GM12878 (cell line): ENCODE results near the gene SYDE2. TPM values are rescaled to one million over a fixed set of nuclear protein-coding genes. Genes with fewer than 3 reads are reported as not detected.

Experiments
- ATAC-seq: fragments of 200-7000 bp; cut with Tn5 transposase; 3 replicates; pipeline ENCODE4 v1.9.1; 2020; ENCODE audit warnings: mild to moderate bottlenecking, moderate library complexity
- BruUV-seq: library from RNA; stranded (reverse); fragments of 400-500 nt; replicated peaks from 2 replicates; lab custom pipeline; 2021; lab: Mats Ljungman, UMichigan
- CTCF ChIA-PET: fragments of 300-600 bp; sonication (Branson Sonifier 250); formaldehyde crosslinking; extraction: SDS; loops from one replicate; lab custom pipeline; 2021; ENCODE audit warnings: inconsistent platforms; lab: Yijun Ruan, JAX
- POLR2A ChIA-PET: fragments of 350-600 bp; formaldehyde crosslinking; extraction: SDS; loops from one replicate; lab custom pipeline; 2021; ENCODE audit warnings: inconsistent platforms; lab: Charles Lee
- RAD21 ChIA-PET: fragments of 300-600 bp; sonication (Branson Sonifier 250); formaldehyde crosslinking; loops from one replicate; lab custom pipeline; 2023; ENCODE audit warnings: antibody characterized with exemption; ENCODE audit not compliant: unreplicated experiment; lab: Charles Lee
- SMC1A ChIA-PET: fragments of 300-600 bp; sonication (Branson Sonifier 250); formaldehyde crosslinking; loops from one replicate; lab custom pipeline; 2023; ENCODE audit not compliant: unreplicated experiment, uncharacterized antibody; lab: Charles Lee
- DNase-seq: peaks from one replicate; pipeline ENCODE4 v3.0.0-alpha.2; 2011; ENCODE audit warnings: low read depth, low spot score
- FAIRE-seq: peaks from 3 replicates; lab custom pipeline; 2011; peaks lifted over from hg19 to GRCh38; lab: Jason Lieb, UNC
- H2AFZ ChIP-seq: 2 replicates; pipeline ENCODE4 v1.6.0; 2011; ENCODE audit warnings: low read depth, low read length, control low read depth; ENCODE audit not compliant: control insufficient read depth
- H3K27ac ChIP-seq: 2 replicates; pipeline ENCODE4 v1.5.1; 2011; ENCODE audit warnings: control low read depth; ENCODE audit not compliant: control insufficient read depth, insufficient read depth
- H3K27me3 ChIP-seq, 2 experiments: replicated peaks in 1 of 2; 2 replicates each; pipeline versions ENCODE4 v1.6.0 to v1.6.1; 2011; ENCODE audit warnings: low read length in 1 of 2; ENCODE audit not compliant: control insufficient read depth in 2 of 2, insufficient read depth in 2 of 2
- H3K36me3 ChIP-seq, 2 experiments: 2 replicates each; pipeline ENCODE4 v1.5.1; 2011; ENCODE audit warnings: low read length in 1 of 2; ENCODE audit not compliant: control insufficient read depth in 2 of 2, insufficient read depth in 2 of 2
- H3K4me1 ChIP-seq: 2 replicates; pipeline ENCODE4 v1.6.1; 2011; ENCODE audit warnings: mild to moderate bottlenecking, low read length, moderate library complexity, mixed read lengths; ENCODE audit not compliant: control insufficient read depth, insufficient read depth
- H3K4me2 ChIP-seq: 2 replicates; pipeline ENCODE4 v1.6.0; 2011; ENCODE audit warnings: control low read depth; ENCODE audit not compliant: control insufficient read depth, insufficient read depth
- H3K4me3 ChIP-seq: fragments of 200-600 bp; sonication (generic); 2 replicates; pipeline ENCODE4 v1.5.1; 2016
- H3K79me2 ChIP-seq: 2 replicates; pipeline ENCODE4 v1.6.0; 2011; ENCODE audit warnings: low read length; ENCODE audit not compliant: control insufficient read depth, insufficient read depth
- H3K9ac ChIP-seq: 2 replicates; pipeline ENCODE4 v1.8.0; 2011; ENCODE audit warnings: low read length, control low read depth, mixed read lengths; ENCODE audit not compliant: control insufficient read depth, insufficient read depth
- H3K9me3 ChIP-seq: replicated peaks from 3 replicates; pipeline ENCODE4 v1.5.1; 2011; ENCODE audit warnings: mild to moderate bottlenecking, low read length; ENCODE audit not compliant: control insufficient read depth, insufficient read depth
- H4K20me1 ChIP-seq: 2 replicates; pipeline ENCODE4 v1.6.0; 2011; ENCODE audit not compliant: control insufficient read depth, insufficient read depth
- BRCA1 ChIP-seq: IDR thresholded peaks from 2 replicates; pipeline ENCODE4 v1.6.1; 2011; ENCODE audit warnings: low read depth, low read length, improper control_type of control experiment
- CEBPZ ChIP-seq: fragments of 150-350 bp; IDR thresholded peaks from 2 replicates; pipeline ENCODE4 v1.6.1; 2016; ENCODE audit warnings: low read depth, low read length
- FOS ChIP-seq: IDR thresholded peaks from 3 replicates; pipeline ENCODE4 v1.6.1; 2011; ENCODE audit warnings: borderline replicate concordance; ENCODE audit not compliant: insufficient read length; ENCODE audit errors: extremely low read depth
- HDGF ChIP-seq: fragments of 450-650 bp; IDR thresholded peaks from 2 replicates; pipeline ENCODE4 v1.6.1; 2016; ENCODE audit warnings: antibody characterized with exemption
- JUND ChIP-seq: IDR thresholded peaks from 2 replicates; pipeline ENCODE4 v1.6.1; 2012; ENCODE audit warnings: low read depth, mild to moderate bottlenecking, low read length, improper control_type of control experiment, moderate library complexity
- KDM1A ChIP-seq: fragments of 200-600 bp; sonication (generic); IDR thresholded peaks from 2 replicates; pipeline ENCODE4 v1.6.1; 2016; ENCODE audit warnings: borderline replicate concordance
- LARP7 ChIP-seq: fragments of 450-650 bp; IDR thresholded peaks from 2 replicates; pipeline ENCODE4 v1.6.1; 2017; ENCODE audit warnings: mild to moderate bottlenecking
- MLLT1 ChIP-seq: fragments of 450-650 bp; IDR thresholded peaks from 2 replicates; pipeline ENCODE4 v1.6.1; 2016; ENCODE audit warnings: mild to moderate bottlenecking
- PAX8 ChIP-seq: fragments of 450-650 bp; IDR thresholded peaks from 2 replicates; pipeline ENCODE4 v1.6.1; 2017; ENCODE audit warnings: mild to moderate bottlenecking, moderate library complexity
- RCOR1 ChIP-seq: conservative IDR thresholded peaks from 2 replicates; pipeline ENCODE4 v1.6.1; 2012; ENCODE audit warnings: low read depth, low read length, improper control_type of control experiment
- RELA ChIP-seq: fragments of 450-650 bp; IDR thresholded peaks from 2 replicates; pipeline ENCODE4 v1.8.0; 2014; ENCODE audit warnings: borderline replicate concordance; ENCODE audit not compliant: partially characterized antibody
- RFX5 ChIP-seq: IDR thresholded peaks from 2 replicates; pipeline ENCODE4 v1.6.1; 2011; ENCODE audit warnings: low read depth, low read length, improper control_type of control experiment
- SP1 ChIP-seq: IDR thresholded peaks from one replicate; pipeline ENCODE4 v1.6.1; 2011; ENCODE audit warnings: low read depth, low read length
- SPI1 ChIP-seq: IDR thresholded peaks from 2 replicates; pipeline ENCODE4 v1.6.1; 2011; ENCODE audit warnings: low read depth, mild to moderate bottlenecking, low read length, moderate library complexity, borderline replicate concordance; ENCODE audit not compliant: insufficient read depth
- TAF1 ChIP-seq: IDR thresholded peaks from 2 replicates; pipeline ENCODE4 v1.6.1; 2011; ENCODE audit warnings: mild to moderate bottlenecking, low read depth, low read length, borderline replicate concordance
- ZNF24 ChIP-seq: fragments of 450-650 bp; IDR thresholded peaks from 2 replicates; pipeline ENCODE4 v1.6.1; 2017; ENCODE audit warnings: antibody characterized with exemption, mild to moderate bottlenecking
- ZNF592 ChIP-seq: fragments of 450-650 bp; IDR thresholded peaks from 2 replicates; pipeline ENCODE4 v1.6.1; 2017; ENCODE audit warnings: mild to moderate bottlenecking, moderate library complexity
- ZZZ3 ChIP-seq: IDR thresholded peaks from 2 replicates; pipeline ENCODE4 v1.6.1; 2011; ENCODE audit warnings: low read depth; ENCODE audit not compliant: control insufficient read depth, insufficient read length
- WGBS: methylation state at CpG from one replicate; pipeline ENCODE4 v1.1.6; 2016; ENCODE audit warnings: low lambda C conversion rate; ENCODE audit not compliant: insufficient replicate concordance, insufficient coverage; ENCODE audit errors: missing lambda C conversion rate; 5-methylcytosine and 5-hydroxymethylcytosine counted together
- in situ Hi-C: fragments of 300-500 bp; cut with MboI; formaldehyde crosslinking; loops from 9 replicates; pipeline ENCODE4 v1.14.3; 2018; ENCODE audit warnings: mixed read lengths
- intact Hi-C: fragments of 100-400 bp; cut with micrococcal nuclease; formaldehyde crosslinking; loops from one replicate; pipeline ENCODE4 v1.14.2; 2022; ENCODE audit not compliant: unreplicated experiment
- polyA plus RNA-seq, 11 experiments: library from polyadenylated mRNA; depleted of rRNA in 4 of 11; unstranded in 6 of 11; stranded (reverse) in 5 of 11; fragments of >200 nt; fragmentation: Nextera tagmentation in 4 of 11; fragmentation: Illumina TruSeq in 1 of 11; extraction: Ambion mirVana in 4 of 11; extraction: Trizol in 1 of 11; gene quantifications; 1 replicate in 1 of 11; 2 replicates in 10 of 11; pipeline versions ENCODE4 v1.2.1 to v1.2.3, GENCODE V29; 2011 to 2016; ENCODE audit warnings: inconsistent platforms in 2 of 11, missing spikeins in 2 of 11, low read depth in 1 of 11
- total RNA-seq, 4 experiments: library from RNA; depleted of rRNA in 3 of 4; stranded (reverse); fragments of >200 nt in 3 of 4; fragmentation: Illumina TruSeq in 1 of 4; extraction: Trizol in 1 of 4; gene quantifications; 2 replicates each; pipeline versions ENCODE4 v1.2.1 to v1.2.3, GENCODE V29; 2013 to 2021

The SYDE2 gene
- total and polyA plus RNA-seq, 10 of the 15 experiments (the other 5 are each of a cell fraction or from before 2014, with no cell fraction given), result 0.37 to 4.1 (median 1.8) TPM; not detected in 1

- Histone ChIP-seq H3K27me3 (no peaks in the 10 kb centered on the region), H3K4me3 (no peak overlapping the region), H2AFZ (no peak overlapping the region), H3K4me1 (no peaks in the 10 kb centered on the region), H3K27ac (no peak overlapping the region), H3K9me3 (no peaks in the 10 kb centered on the region), H4K20me1 (no peaks in the 10 kb centered on the region), H3K79me2 (no peaks in the 10 kb centered on the region), H3K4me2 (no peak overlapping the region), H3K9ac (no peak overlapping the region), H3K36me3 (no peaks in the 10 kb centered on the region)
- FAIRE-seq, result no peak
- ChIA-PET CTCF (interaction anchor here (1.4 kb wide), 1 partner anchor 143 kb away, joined by 3 read pairs; the partner anchor contains the start of gene C1orf52), POLR2A (no interaction called here), SMC1A (no interaction called here), RAD21 (no interaction called here)
- DNase-seq, result no peak
- WGBS, result 96% methylated on average over 2 of the region's 2 CpGs
- no TSS peak for BruUV-seq
- in situ Hi-C loops (no loop called here), intact Hi-C loops (no loop called here)
- no peak for ATAC-seq
- TF ChIP-seq ZZZ3 (no peak), JUND (no peak), RELA (no peak), LARP7 (no peak), CEBPZ (no peak), ZNF24 (no peak), RFX5 (no peak), MLLT1 (no peak), HDGF (no peak), TAF1 (no peak), SPI1 (no peak), FOS (no peak), KDM1A (no peak), BRCA1 (no peak), ZNF592 (no peak), SP1 (no peak), RCOR1 (no peak), PAX8 (no peak)
These were observed 84.9 kb downstream of the SYDE2 start for GRCh38 chr1:85115933-85116332.
